HEK293T (cell line): Measurements from ENCODE around the gene AMZ1.

Source experiments
- CTCF ChIA-PET: fragments of 350-600 bp; formaldehyde crosslinking; extraction: SDS; loops from one replicate; lab custom pipeline; 2021; ENCODE audit warnings: antibody characterized with exemption, inconsistent platforms; lab: Yijun Ruan, JAX
- POLR2A ChIA-PET: fragments of 350-600 bp; formaldehyde crosslinking; extraction: SDS; loops from one replicate; lab custom pipeline; 2020; ENCODE audit warnings: antibody characterized with exemption, inconsistent platforms; lab: Yijun Ruan, JAX
- DNase-seq: peaks from one replicate; pipeline ENCODE4 v3.0.0; 2012; ENCODE audit warnings: mixed read lengths; ENCODE audit errors: extremely low spot score
- ARNT ChIP-seq: fragments of 450-650 bp; IDR thresholded peaks from 2 replicates; pipeline ENCODE4 v1.6.1; 2017; ENCODE audit warnings: mild to moderate bottlenecking
- BHLHE40 ChIP-seq: fragments of 450-650 bp; IDR thresholded peaks from 2 replicates; pipeline ENCODE4 v1.6.1; 2016; ENCODE audit warnings: mild to moderate bottlenecking, moderate library complexity, borderline replicate concordance
- CTBP1 ChIP-seq: fragments of 450-650 bp; IDR thresholded peaks from 2 replicates; pipeline ENCODE4 v1.6.1; 2016; ENCODE audit warnings: borderline replicate concordance
- ELF4 ChIP-seq: fragments of 450-650 bp; IDR thresholded peaks from 2 replicates; pipeline ENCODE4 v1.6.1; 2017; ENCODE audit warnings: antibody characterized with exemption
- FOXA1 ChIP-seq: fragments of 450-650 bp; IDR thresholded peaks from 2 replicates; pipeline ENCODE4 v1.6.1; 2016; ENCODE audit warnings: mild to moderate bottlenecking
- FOXK2 ChIP-seq: fragments of 450-650 bp; IDR thresholded peaks from 2 replicates; pipeline ENCODE4 v1.6.1; 2016; ENCODE audit warnings: mild to moderate bottlenecking
- FOXM1 ChIP-seq: fragments of 450-650 bp; IDR thresholded peaks from 2 replicates; pipeline ENCODE4 v1.6.1; 2017; ENCODE audit warnings: mild to moderate bottlenecking, borderline replicate concordance
- HDGF ChIP-seq: fragments of 450-650 bp; IDR thresholded peaks from 2 replicates; pipeline ENCODE4 v1.6.1; 2017; ENCODE audit warnings: antibody characterized with exemption, borderline replicate concordance
- L3MBTL2 ChIP-seq: fragments of 450-650 bp; conservative IDR thresholded peaks from 2 replicates; pipeline ENCODE4 v1.6.1; 2016; ENCODE audit warnings: mild to moderate bottlenecking
- LEF1 ChIP-seq: fragments of 450-650 bp; IDR thresholded peaks from 2 replicates; pipeline ENCODE4 v1.6.1; 2017; ENCODE audit warnings: mild to moderate bottlenecking, borderline replicate concordance
- NFRKB ChIP-seq: fragments of 450-650 bp; IDR thresholded peaks from 2 replicates; pipeline ENCODE4 v1.6.1; 2016; ENCODE audit warnings: mild to moderate bottlenecking, moderate library complexity
- PKNOX1 ChIP-seq: fragments of 450-650 bp; IDR thresholded peaks from 2 replicates; pipeline ENCODE4 v1.6.1; 2016
- SP1 ChIP-seq: fragments of 450-650 bp; IDR thresholded peaks from 2 replicates; pipeline ENCODE4 v1.6.1; 2017
- SUZ12 ChIP-seq: fragments of 450-650 bp; IDR thresholded peaks from 2 replicates; pipeline ENCODE4 v1.6.1; 2016; ENCODE audit warnings: mild to moderate bottlenecking
- TARDBP ChIP-seq: fragments of 450-650 bp; IDR thresholded peaks from 2 replicates; pipeline ENCODE4 v1.6.1; 2016
- ZNF384 ChIP-seq: fragments of 450-650 bp; IDR thresholded peaks from 2 replicates; pipeline ENCODE4 v1.6.1; 2016

The AMZ1 gene

GRCh38 chr7:2657920-2658671 is 29.9 kb upstream of the AMZ1 start:
- no peak for TF ChIP-seq LEF1
- no peak for DNase-seq
- ChIA-PET POLR2A (no interaction called here), CTCF (no interaction called here)

- ChIA-PET POLR2A (no interaction called here), CTCF (no interaction called here)
- no peak for DNase-seq
- TF ChIP-seq L3MBTL2: no peak
- TF ChIP-seq NFRKB: no peak
- TF ChIP-seq FOXK2: no peak
- TF ChIP-seq FOXA1: no peak
- no peak for TF ChIP-seq HDGF
- no peak for TF ChIP-seq ELF4
- TF ChIP-seq CTBP1: no peak
- no peak for TF ChIP-seq SUZ12
- TF ChIP-seq TARDBP: no peak
- TF ChIP-seq LEF1: no peak
- no peak for TF ChIP-seq ZNF384
- TF ChIP-seq PKNOX1: no peak
- no peak for TF ChIP-seq BHLHE40
- no peak for TF ChIP-seq ARNT
- TF ChIP-seq FOXM1: no peak
Observed at GRCh38 chr7:2658941-2659340, 29.1 kb upstream of the AMZ1 start.

- ChIA-PET POLR2A (no interaction called here), CTCF (interaction anchor here (0.6 to 1.5 kb wide), 2 partner anchors 8 to 207 kb away, joined by 3 to 6 read pairs; no protein-coding TSS in a partner anchor)
- TF ChIP-seq ARNT (no peak), SUZ12 (no peak), SP1 (no peak), ZNF384 (no peak), CTBP1 (no peak), FOXA1 (no peak), BHLHE40 (no peak), ELF4 (no peak), LEF1 (no peak), HDGF (no peak), PKNOX1 (no peak), FOXM1 (no peak), L3MBTL2 (no peak), FOXK2 (no peak), NFRKB (no peak), TARDBP (no peak)
- no peak for DNase-seq
Observed at GRCh38 chr7:2659556-2660358, 28.2 kb upstream of the AMZ1 start.

GRCh38 chr7:2660359-2661095 is 27.5 kb upstream of the AMZ1 start:
- ChIA-PET CTCF (interaction anchor here (0.6 to 1.5 kb wide), 2 partner anchors 9 to 208 kb away, joined by 3 to 6 read pairs; no protein-coding TSS in a partner anchor), POLR2A (no interaction called here)
- no peak for DNase-seq
- TF ChIP-seq PKNOX1 (no peak), L3MBTL2 (no peak), ZNF384 (no peak), LEF1 (no peak), SUZ12 (no peak), BHLHE40 (no peak), SP1 (no peak), FOXM1 (no peak), CTBP1 (no peak), NFRKB (no peak), HDGF (no peak), ELF4 (no peak), ARNT (no peak), FOXA1 (no peak), TARDBP (no peak)

GRCh38 chr7:2661096-2661449 is 26.9 kb upstream of the AMZ1 start:
- DNase-seq: no peak
- ChIA-PET CTCF (interaction anchor here (1.5 kb wide), 1 partner anchor 10 kb away, joined by 6 read pairs; no protein-coding TSS in a partner anchor), POLR2A (no interaction called here)
- TF ChIP-seq PKNOX1: no peak
- TF ChIP-seq NFRKB: no peak
- TF ChIP-seq BHLHE40: no peak
- TF ChIP-seq HDGF: no peak
- no peak for TF ChIP-seq SP1
- TF ChIP-seq LEF1: no peak
- TF ChIP-seq FOXA1: no peak
- no peak for TF ChIP-seq ARNT
- TF ChIP-seq FOXM1: no peak
- no peak for TF ChIP-seq ZNF384
- no peak for TF ChIP-seq TARDBP
- no peak for TF ChIP-seq FOXK2
- TF ChIP-seq L3MBTL2: no peak
- no peak for TF ChIP-seq CTBP1
- no peak for TF ChIP-seq SUZ12
